A673 (cell line): Measurements from ENCODE around the gene ELMOD3. TPM values are rescaled to one million over a fixed set of nuclear protein-coding genes. Genes with fewer than 3 reads are reported as not detected.

Source experiments
- BruUV-seq: library from RNA; stranded (reverse); fragments of 400-500 nt; replicated peaks from 2 replicates; lab custom pipeline; 2021; lab: Mats Ljungman, UMichigan
- CTCF ChIA-PET: fragments of 300-600 bp; sonication (Branson Sonifier 250); formaldehyde crosslinking; loops from one replicate; lab custom pipeline; 2022; ENCODE audit warnings: antibody characterized with exemption; lab: Charles Lee
- POLR2A ChIA-PET: fragments of 300-600 bp; sonication (Branson Sonifier 250); formaldehyde crosslinking; loops from one replicate; lab custom pipeline; 2022; ENCODE audit warnings: antibody characterized with exemption; ENCODE audit not compliant: low non-redundant PET; lab: Charles Lee
- DNase-seq: peaks from one replicate; pipeline ENCODE4 v3.0.0-alpha.2; 2015; ENCODE audit warnings: low spot score
- H3K27ac ChIP-seq: fragments of 200-600 bp; sonication (generic); 2 replicates; pipeline ENCODE4 v1.5.1; 2016; ENCODE audit warnings: mixed run types, low read depth, mild to moderate bottlenecking, mixed read lengths, antibody characterized with exemption, low read length; ENCODE audit not compliant: poor library complexity, severe bottlenecking
- H3K27me3 ChIP-seq: fragments of 200-600 bp; sonication (generic); replicated peaks from 2 replicates; pipeline ENCODE4 v1.6.1; 2017; ENCODE audit warnings: mixed run types, low read depth, mild to moderate bottlenecking, mixed read lengths, antibody characterized with exemption, low read length; ENCODE audit not compliant: insufficient read depth, poor library complexity
- H3K36me3 ChIP-seq: fragments of 200-600 bp; sonication (generic); 2 replicates; pipeline ENCODE4 v1.6.1; 2016; ENCODE audit warnings: mixed run types, mild to moderate bottlenecking, mixed read lengths, antibody characterized with exemption, low read length; ENCODE audit not compliant: insufficient read depth, poor library complexity, severe bottlenecking
- H3K4me1 ChIP-seq: fragments of 200-600 bp; sonication (generic); 2 replicates; pipeline ENCODE4 v1.6.1; 2017; ENCODE audit warnings: mixed run types, mild to moderate bottlenecking, mixed read lengths, antibody characterized with exemption, low read length; ENCODE audit not compliant: insufficient read depth, poor library complexity, severe bottlenecking
- H3K4me3 ChIP-seq: fragments of 200-600 bp; sonication (generic); 2 replicates; pipeline ENCODE4 v1.5.1; 2016; ENCODE audit warnings: low read depth, mixed run types, mild to moderate bottlenecking, mixed read lengths, low read length; ENCODE audit not compliant: poor library complexity, severe bottlenecking
- H3K9me3 ChIP-seq: fragments of 200-600 bp; sonication (generic); 2 replicates; pipeline ENCODE4 v1.6.1; 2016; ENCODE audit warnings: mixed run types, low read depth, mild to moderate bottlenecking, mixed read lengths, antibody characterized with exemption, low read length; ENCODE audit not compliant: poor library complexity, severe bottlenecking
- CTCF ChIP-seq: fragments of 300-800, 200-600 bp; sonication (generic); conservative IDR thresholded peaks from 2 replicates; pipeline ENCODE4 v1.5.1; 2017; ENCODE audit warnings: low read depth, mild to moderate bottlenecking, antibody characterized with exemption, low read length, moderate library complexity, mixed read lengths
- EZH2 ChIP-seq: fragments of 200-600 bp; sonication (generic); IDR thresholded peaks from 2 replicates; pipeline ENCODE4 v1.6.1; 2017; ENCODE audit warnings: borderline replicate concordance, low read depth, mild to moderate bottlenecking, mixed read lengths, antibody characterized with exemption, low read length; ENCODE audit not compliant: poor library complexity, severe bottlenecking
- intact Hi-C: fragments of 100-400 bp; cut with micrococcal nuclease; formaldehyde crosslinking; loops from one replicate; pipeline ENCODE4 v1.10.0; 2022; ENCODE audit not compliant: unreplicated experiment
- total RNA-seq: library from RNA; stranded (reverse); gene quantifications from 2 replicates; pipeline ENCODE4 v1.2.3, GENCODE V29; 2021

The ELMOD3 gene
- total RNA-seq, 1 experiment from 2014 or later: 13.0 TPM

GRCh38 chr2:85308896-85309555, 45.5 kb upstream of the ELMOD3 start:
- ChIA-PET CTCF (no interaction called here), POLR2A (interaction anchor here (0.6 kb wide), 1 partner anchor 15 kb away, joined by 3 read pairs; no protein-coding TSS in a partner anchor)
- TF ChIP-seq EZH2 (no peak), CTCF (no peak)
- no peaks in the 10 kb centered on the region for H3K9me3 ChIP-seq
- H3K4me1 ChIP-seq: no peaks in the 10 kb centered on the region
- no TSS peak for BruUV-seq
- intact Hi-C loops: no loop called here
- H3K4me3 ChIP-seq: no peak overlapping the region
- no peaks in the 10 kb centered on the region for H3K27me3 ChIP-seq
- no peak overlapping the region for H3K27ac ChIP-seq
- no peak for DNase-seq
- H3K36me3 ChIP-seq: peaks cover 3% of the 10 kb centered on the region

- H3K4me1 ChIP-seq: no peaks in the 10 kb centered on the region
- H3K27me3 ChIP-seq: no peaks in the 10 kb centered on the region
- ChIA-PET POLR2A (interaction anchor here (0.6 kb wide), 1 partner anchor 14 kb away, joined by 3 read pairs; no protein-coding TSS in a partner anchor), CTCF (no interaction called here)
- H3K27ac ChIP-seq: no peak overlapping the region
- BruUV-seq: TSS peak; percentile 82
- H3K4me3 ChIP-seq: no peak overlapping the region
- peaks cover 3% of the 10 kb centered on the region for H3K36me3 ChIP-seq
- intact Hi-C loops: no loop called here
- H3K9me3 ChIP-seq: no peaks in the 10 kb centered on the region
- TF ChIP-seq CTCF (no peak), EZH2 (no peak)
- no peak for DNase-seq
Observed at GRCh38 chr2:85309699-85310321, 44.8 kb upstream of the ELMOD3 start.

- no peaks in the 10 kb centered on the region for H3K27me3 ChIP-seq
- no peak overlapping the region for H3K27ac ChIP-seq
- CTCF ChIA-PET: no interaction called here
- no peak for DNase-seq
- no peaks in the 10 kb centered on the region for H3K4me1 ChIP-seq
- POLR2A ChIA-PET: interaction anchor here (0.6 kb wide), 1 partner anchor 8 kb away, joined by 10 read pairs; no protein-coding TSS in a partner anchor
- no peak overlapping the region for H3K4me3 ChIP-seq
- intact Hi-C loops: no loop called here
- no peaks in the 10 kb centered on the region for H3K9me3 ChIP-seq
- H3K36me3 ChIP-seq: peaks cover 3% of the 10 kb centered on the region
- TF ChIP-seq CTCF: no peak
- TF ChIP-seq EZH2: no peak
- BruUV-seq: no TSS peak
Observed at GRCh38 chr2:85310330-85310729, 44.2 kb upstream of the ELMOD3 start.
